ENCODE measurements around the gene TUBGCP2.

Gene TUBGCP2

DNA sequence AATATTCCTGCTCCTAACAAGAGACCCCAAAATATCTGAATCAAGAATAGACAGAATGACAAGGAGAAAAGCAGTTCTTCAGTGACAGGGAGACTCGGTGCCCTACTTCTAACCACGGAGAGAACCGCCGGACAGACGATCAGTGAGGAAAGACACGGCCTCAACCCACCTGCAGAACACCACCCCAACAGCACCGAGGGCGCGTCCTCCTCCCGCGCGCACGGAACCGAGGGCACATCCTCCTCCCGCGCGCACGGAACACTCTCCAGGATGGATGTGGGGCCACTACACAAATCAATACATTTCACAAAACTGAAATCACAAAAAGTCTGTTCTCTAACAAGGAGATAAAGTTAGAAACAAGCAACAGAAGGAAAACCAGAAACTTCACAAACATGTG is 22.3 kb downstream of the TUBGCP2 start:
- TF ChIP-seq, protein P1, sequence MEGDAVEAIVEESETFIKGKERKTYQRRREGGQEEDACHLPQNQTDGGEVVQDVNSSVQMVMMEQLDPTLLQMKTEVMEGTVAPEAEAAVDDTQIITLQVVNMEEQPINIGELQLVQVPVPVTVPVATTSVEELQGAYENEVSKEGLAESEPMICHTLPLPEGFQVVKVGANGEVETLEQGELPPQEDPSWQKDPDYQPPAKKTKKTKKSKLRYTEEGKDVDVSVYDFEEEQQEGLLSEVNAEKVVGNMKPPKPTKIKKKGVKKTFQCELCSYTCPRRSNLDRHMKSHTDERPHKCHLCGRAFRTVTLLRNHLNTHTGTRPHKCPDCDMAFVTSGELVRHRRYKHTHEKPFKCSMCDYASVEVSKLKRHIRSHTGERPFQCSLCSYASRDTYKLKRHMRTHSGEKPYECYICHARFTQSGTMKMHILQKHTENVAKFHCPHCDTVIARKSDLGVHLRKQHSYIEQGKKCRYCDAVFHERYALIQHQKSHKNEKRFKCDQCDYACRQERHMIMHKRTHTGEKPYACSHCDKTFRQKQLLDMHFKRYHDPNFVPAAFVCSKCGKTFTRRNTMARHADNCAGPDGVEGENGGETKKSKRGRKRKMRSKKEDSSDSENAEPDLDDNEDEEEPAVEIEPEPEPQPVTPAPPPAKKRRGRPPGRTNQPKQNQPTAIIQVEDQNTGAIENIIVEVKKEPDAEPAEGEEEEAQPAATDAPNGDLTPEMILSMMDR (IDR thresholded peaks at IDR 0.05; ENCODE audit: low read depth, low read length, poor library complexity, severe bottlenecking), result no peak
- TF ChIP-seq EZH2phosphoT487 (IDR thresholded peaks at IDR 0.05; ENCODE audit: borderline replicate concordance, low read length), result no peak
- H3K4me1 ChIP-seq (ENCODE audit: control insufficient read depth, low read length), result no peaks in the 10 kb centered on the region
- H3K9me3 ChIP-seq (ENCODE audit: control insufficient read depth, insufficient read depth, low read length), result no peaks in the 10 kb centered on the region
- no peaks in the 10 kb centered on the region for H3F3A ChIP-seq (ENCODE audit: control insufficient read depth, insufficient read depth)
- H3K79me2 ChIP-seq (ENCODE audit: control insufficient read depth, low read length), result no peaks in the 10 kb centered on the region
- H3K27ac ChIP-seq (ENCODE audit: low read depth, low read length), result no peak overlapping the region
- H4K20me1 ChIP-seq (ENCODE audit: control insufficient read depth, insufficient read depth, low read depth, low read length), result no peaks in the 10 kb centered on the region
- no peak overlapping the region for H3K4me3 ChIP-seq (ENCODE audit: low read length)
- no peaks in the 10 kb centered on the region for H3K27me3 ChIP-seq (ENCODE audit: control insufficient read depth, low read length)
- H3K36me3 ChIP-seq (ENCODE audit: control insufficient read depth, low read length), result peaks cover 47% of the 10 kb centered on the region
- H3K4me2 ChIP-seq (ENCODE audit: low read length), result no peak overlapping the region
- no peaks in the 10 kb centered on the region for H3K9me2 ChIP-seq (replicated peaks; ENCODE audit: control insufficient read depth, low read length)

DNA sequence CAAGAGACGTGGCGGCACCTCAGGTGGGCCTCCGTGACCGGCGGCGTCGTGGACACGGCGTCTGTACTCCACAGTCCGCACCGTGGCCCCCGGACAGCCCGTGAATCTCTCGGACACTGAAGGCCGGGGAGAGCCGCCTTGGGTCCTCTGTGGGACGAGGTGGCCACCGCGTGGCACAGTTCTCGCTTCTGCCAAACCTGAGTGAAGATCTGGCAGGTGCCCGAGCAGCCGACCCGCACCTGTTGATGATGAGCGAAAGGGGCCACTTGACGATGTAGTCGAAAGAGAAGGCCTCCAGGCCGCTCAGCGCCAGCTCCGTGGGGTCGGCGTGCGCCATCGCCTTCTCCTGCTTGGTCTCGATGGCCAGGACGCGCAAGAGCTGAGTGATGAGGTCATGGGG is 23.5 kb downstream of the TUBGCP2 start:
- TF ChIP-seq EZH2phosphoT487 (IDR thresholded peaks at IDR 0.05; ENCODE audit: borderline replicate concordance, low read length), result no peak
- TF ChIP-seq, protein P1 (IDR thresholded peaks at IDR 0.05; ENCODE audit: low read depth, low read length, poor library complexity, severe bottlenecking), result no peak
- Histone ChIP-seq H4K20me1 (ENCODE audit: control insufficient read depth, insufficient read depth, low read depth, low read length) (no peaks in the 10 kb centered on the region), H3K9me2 (replicated peaks; ENCODE audit: control insufficient read depth, low read length) (no peaks in the 10 kb centered on the region), H3K4me3 (ENCODE audit: low read length) (no peak overlapping the region), H3K9me3 (ENCODE audit: control insufficient read depth, insufficient read depth, low read length) (no peaks in the 10 kb centered on the region), H3K27me3 (ENCODE audit: control insufficient read depth, low read length) (no peaks in the 10 kb centered on the region), H3K4me2 (ENCODE audit: low read length) (no peak overlapping the region), H3K27ac (ENCODE audit: low read depth, low read length) (no peak overlapping the region), H3K4me1 (ENCODE audit: control insufficient read depth, low read length) (no peaks in the 10 kb centered on the region), H3F3A (ENCODE audit: control insufficient read depth, insufficient read depth) (no peaks in the 10 kb centered on the region), H3K36me3 (ENCODE audit: control insufficient read depth, low read length) (peaks cover 44% of the 10 kb centered on the region), H3K79me2 (ENCODE audit: control insufficient read depth, low read length) (no peaks in the 10 kb centered on the region)

DNA sequence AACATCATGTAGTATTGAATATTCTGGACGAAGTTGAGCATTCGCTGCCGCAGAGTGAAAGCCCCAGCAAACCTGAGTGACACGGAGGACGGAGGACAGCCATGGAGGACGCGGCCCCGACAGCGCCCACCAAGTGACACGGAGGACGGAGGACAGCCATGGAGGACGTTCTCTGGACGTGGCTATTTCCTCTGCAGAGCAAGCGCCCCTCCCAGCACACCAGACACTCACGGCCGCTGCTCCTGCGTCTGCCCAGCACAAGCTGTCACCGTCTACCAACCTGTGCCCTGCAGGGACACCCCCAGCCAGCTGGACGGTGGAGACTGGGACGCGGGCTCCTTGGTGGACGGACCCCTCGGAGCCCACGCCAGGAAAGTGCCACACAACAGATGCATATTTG is 24.7 kb downstream of the TUBGCP2 start:
- H3K27ac ChIP-seq (ENCODE audit: low read depth, low read length), result no peak overlapping the region
- no peaks in the 10 kb centered on the region for H3K79me2 ChIP-seq (ENCODE audit: control insufficient read depth, low read length)
- no peaks in the 10 kb centered on the region for H3K9me2 ChIP-seq (replicated peaks; ENCODE audit: control insufficient read depth, low read length)
- H3K4me3 ChIP-seq (ENCODE audit: low read length), result no peak overlapping the region
- no peaks in the 10 kb centered on the region for H3F3A ChIP-seq (ENCODE audit: control insufficient read depth, insufficient read depth)
- H3K36me3 ChIP-seq (ENCODE audit: control insufficient read depth, low read length), result peaks cover 41% of the 10 kb centered on the region
- no peaks in the 10 kb centered on the region for H3K4me1 ChIP-seq (ENCODE audit: control insufficient read depth, low read length)
- H3K27me3 ChIP-seq (ENCODE audit: control insufficient read depth, low read length), result no peaks in the 10 kb centered on the region
- no peaks in the 10 kb centered on the region for H3K9me3 ChIP-seq (ENCODE audit: control insufficient read depth, insufficient read depth, low read length)
- TF ChIP-seq, protein P1 (IDR thresholded peaks at IDR 0.05; ENCODE audit: low read depth, low read length, poor library complexity, severe bottlenecking), result no peak
- no peak for TF ChIP-seq EZH2phosphoT487 (IDR thresholded peaks at IDR 0.05; ENCODE audit: borderline replicate concordance, low read length)
- H4K20me1 ChIP-seq (ENCODE audit: control insufficient read depth, insufficient read depth, low read depth, low read length), result no peaks in the 10 kb centered on the region
- H3K4me2 ChIP-seq (ENCODE audit: low read length), result no peak overlapping the region
